H1 (cell line): ENCODE results near the gene LRRC10. TPM values are rescaled to one million over a fixed set of nuclear protein-coding genes. Genes with fewer than 3 reads are reported as not detected.

Source experiments
- BRCA1 ChIP-seq: IDR thresholded peaks from 2 replicates; pipeline ENCODE4 v1.6.1; 2012; ENCODE audit warnings: low read depth, low read length, improper control_type of control experiment
- EGR1 ChIP-seq: IDR thresholded peaks from 2 replicates; pipeline ENCODE4 v1.6.1; 2011; ENCODE audit warnings: low read depth, low read length, borderline replicate concordance
- GTF2F1 ChIP-seq: IDR thresholded peaks from 2 replicates; pipeline ENCODE4 v1.6.1; 2012; ENCODE audit warnings: low read depth, low read length, improper control_type of control experiment, borderline replicate concordance
- JUN ChIP-seq: IDR thresholded peaks from 2 replicates; pipeline ENCODE4 v1.6.1; 2011; ENCODE audit warnings: low read depth, mild to moderate bottlenecking, improper control_type of control experiment, low read length
- RXRA ChIP-seq: IDR thresholded peaks from 2 replicates; pipeline ENCODE4 v1.6.1; 2011; ENCODE audit warnings: low read depth, mild to moderate bottlenecking, low read length, moderate library complexity; ENCODE audit not compliant: insufficient read depth
- SAP30 ChIP-seq: fragments of 300-600 bp; sonication (generic); IDR thresholded peaks from 2 replicates; pipeline ENCODE4 v1.7.1; 2012; ENCODE audit warnings: low read length, moderate library complexity, mild to moderate bottlenecking, inconsistent platforms; ENCODE audit not compliant: insufficient read depth, insufficient replicate concordance
- USF2 ChIP-seq: IDR thresholded peaks from 2 replicates; pipeline ENCODE4 v1.6.1; 2011; ENCODE audit warnings: low read length, improper control_type of control experiment
- polyA plus RNA-seq, 7 experiments: library from polyadenylated mRNA; depleted of rRNA in 3 of 7; stranded (reverse) in 5 of 7; unstranded in 2 of 7; fragments of >200 nt in 5 of 7; fragments of 200-250 nt in 2 of 7; gene quantifications; 1 replicate in 5 of 7; 2 replicates in 1 of 7; 4 replicates in 1 of 7; pipeline versions ENCODE4 v1.2.1 to v1.2.3, GENCODE V29; 2011 to 2013; ENCODE audit warnings: missing spikeins in 2 of 7, mixed read lengths in 2 of 7
- total RNA-seq: library from RNA; stranded (reverse); fragmentation: NEBNext Ultra II Directional; extraction: Animal tissue kit (Norgen Biotek cat#: 25700); gene quantifications from 2 replicates; pipeline ENCODE4 v1.2.1, GENCODE V29; 2021
- TF ChIP-seq, protein P1 (sequence below), 3 experiments: IDR thresholded peaks; 1 replicate in 2 of 3; 2 replicates in 1 of 3; pipeline versions ENCODE4 v1.5.1 to v1.6.1; 2011; ENCODE audit warnings: low read length in 3 of 3, mild to moderate bottlenecking in 3 of 3, inconsistent platforms in 2 of 3, low read depth in 1 of 3, moderate library complexity in 1 of 3; ENCODE audit not compliant: insufficient read depth in 1 of 3; ENCODE audit errors: control extremely low read depth in 1 of 3

LRRC10 gene
- total and polyA plus RNA-seq, 2 of the 8 experiments (the other 6 are each of a cell fraction or from before 2014, with no cell fraction given) = not detected

DNA sequence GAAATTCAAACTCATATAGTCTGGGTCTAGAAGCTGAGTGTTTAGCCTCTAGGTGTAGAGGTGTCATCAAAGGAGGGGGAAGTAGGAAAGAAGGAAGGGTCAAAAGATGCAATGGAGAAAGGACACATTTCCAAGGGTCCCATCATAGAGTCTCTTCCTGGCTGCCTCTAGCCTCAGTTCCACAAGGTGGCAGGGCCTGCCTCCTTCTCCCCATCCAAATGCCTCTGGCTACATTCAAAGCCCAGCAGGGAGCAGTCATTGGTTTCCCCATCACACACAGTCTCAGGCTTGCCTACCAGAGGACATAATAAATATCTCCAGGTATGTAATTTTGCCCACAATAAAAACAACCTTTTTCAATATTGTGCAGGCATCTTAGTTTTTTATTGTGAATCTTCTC, 27.5 kb downstream of the LRRC10 start (continued):
- TF ChIP-seq USF2 (no peak), BRCA1 (no peak), SAP30 (no peak), JUN (no peak), EGR1 (no peak), RXRA (no peak), GTF2F1 (no peak)
- TF ChIP-seq, protein P1, sequence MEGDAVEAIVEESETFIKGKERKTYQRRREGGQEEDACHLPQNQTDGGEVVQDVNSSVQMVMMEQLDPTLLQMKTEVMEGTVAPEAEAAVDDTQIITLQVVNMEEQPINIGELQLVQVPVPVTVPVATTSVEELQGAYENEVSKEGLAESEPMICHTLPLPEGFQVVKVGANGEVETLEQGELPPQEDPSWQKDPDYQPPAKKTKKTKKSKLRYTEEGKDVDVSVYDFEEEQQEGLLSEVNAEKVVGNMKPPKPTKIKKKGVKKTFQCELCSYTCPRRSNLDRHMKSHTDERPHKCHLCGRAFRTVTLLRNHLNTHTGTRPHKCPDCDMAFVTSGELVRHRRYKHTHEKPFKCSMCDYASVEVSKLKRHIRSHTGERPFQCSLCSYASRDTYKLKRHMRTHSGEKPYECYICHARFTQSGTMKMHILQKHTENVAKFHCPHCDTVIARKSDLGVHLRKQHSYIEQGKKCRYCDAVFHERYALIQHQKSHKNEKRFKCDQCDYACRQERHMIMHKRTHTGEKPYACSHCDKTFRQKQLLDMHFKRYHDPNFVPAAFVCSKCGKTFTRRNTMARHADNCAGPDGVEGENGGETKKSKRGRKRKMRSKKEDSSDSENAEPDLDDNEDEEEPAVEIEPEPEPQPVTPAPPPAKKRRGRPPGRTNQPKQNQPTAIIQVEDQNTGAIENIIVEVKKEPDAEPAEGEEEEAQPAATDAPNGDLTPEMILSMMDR (IDR thresholded peaks at IDR 0.05; ENCODE audit: control extremely low read depth in 1 of 3, insufficient read depth in 1 of 3, low read depth in 1 of 3, low read length in 3 of 3) = peak; percentile 47 to 61 (median 58)
